Cerebellar cortex (tissue), 1 donor: Measurements from ENCODE around the gene CABP4.

Experiments used
- DNase-seq: peaks from one replicate; pipeline ENCODE4 v3.0.0-alpha.2; 2015; ENCODE audit warnings: low spot score

CABP4 gene

GRCh38 chr11:67496113-67496512, 41.0 kb downstream of the CABP4 start:
- no peak for DNase-seq

GRCh38 chr11:67497656-67498291, 42.6 kb downstream of the CABP4 start:
- no peak for DNase-seq

GRCh38 chr11:67498544-67498972, 43.4 kb downstream of the CABP4 start:
- DNase-seq: no peak

- DNase-seq: no peak
Observed at GRCh38 chr11:67499808-67500483, 44.8 kb downstream of the CABP4 start.

- DNase-seq: no peak
Observed at GRCh38 chr11:67500484-67500821, 45.3 kb downstream of the CABP4 start.

GRCh38 chr11:67500831-67501715, 45.9 kb downstream of the CABP4 start:
- no peak for DNase-seq

- DNase-seq: no peak
Observed at GRCh38 chr11:67501854-67502253, 46.7 kb downstream of the CABP4 start.

GRCh38 chr11:67502328-67502979, 47.3 kb downstream of the CABP4 start:
- no peak for DNase-seq

GRCh38 chr11:67503119-67504004, 48.2 kb downstream of the CABP4 start:
- DNase-seq: no peak

GRCh38 chr11:67504005-67504949, 49.1 kb downstream of the CABP4 start:
- no peak for DNase-seq

- DNase-seq: no peak
Observed at GRCh38 chr11:67504950-67505581, 49.9 kb downstream of the CABP4 start, which contains the start of gene PITPNM1. TSS of gene PITPNM1 (minus strand) at chr11:67505363. CDS start at chr11:67504180, 1,183 bp downstream.

GRCh38 chr11:67505605-67506396, 50.6 kb downstream of the CABP4 start:
- peak; percentile 93 for DNase-seq

GRCh38 chr11:67506426-67507051, 51.4 kb downstream of the CABP4 start:
- DNase-seq: no peak

GRCh38 chr11:67507242-67507863, 52.2 kb downstream of the CABP4 start:
- no peak for DNase-seq

GRCh38 chr11:67507864-67508485, 52.8 kb downstream of the CABP4 start, which contains the start of gene CDK2AP2:
TSS of gene CDK2AP2 (minus strand) at chr11:67508162. CDS start at chr11:67508082, 80 bp downstream.
- peak; percentile 99 for DNase-seq

GRCh38 chr11:67508486-67509121, 53.5 kb downstream of the CABP4 start:
- DNase-seq: peak; percentile 98

- no peak for DNase-seq
Observed at GRCh38 chr11:67510023-67510345, 54.8 kb downstream of the CABP4 start.
